PC-9 (cell line): ENCODE measurements around the gene PDGFD.

Experiments used
- CTCF ChIP-seq: fragments of 200-600 bp; sonication (generic); conservative IDR thresholded peaks from 2 replicates; pipeline ENCODE4 v1.6.1; 2017; ENCODE audit warnings: mixed run types, antibody characterized with exemption, mild to moderate bottlenecking, moderate library complexity
- EZH2 ChIP-seq: fragments of 200-600 bp; sonication (generic); IDR thresholded peaks from 2 replicates; pipeline ENCODE4 v1.8.0; 2017; ENCODE audit warnings: antibody characterized with exemption, low read depth

GRCh38 chr11:103959279-103959942 lies 204.5 kb downstream of the PDGFD start:
- TF ChIP-seq CTCF = no peak
- no peak for TF ChIP-seq EZH2
